Astrocyte (in vitro differentiated cells and primary cell): ENCODE results near the gene ZNF691. TPM values are rescaled to one million over a fixed set of nuclear protein-coding genes. Genes with fewer than 3 reads are reported as not detected.

Experiments
- DNase-seq: peaks from one replicate; pipeline ENCODE4 v3.0.0-alpha.2; 2010; ENCODE audit warnings: low read depth
- FAIRE-seq: peaks from 2 replicates; lab custom pipeline; 2011; peaks lifted over from hg19 to GRCh38; lab: Jason Lieb, UNC
- H2AFZ ChIP-seq: 2 replicates; pipeline ENCODE4 v1.6.0; 2012; ENCODE audit warnings: low read depth, low read length, inconsistent platforms
- H3K27ac ChIP-seq: 2 replicates; pipeline ENCODE4 v1.5.1; 2011; ENCODE audit warnings: low read depth, low read length, inconsistent platforms
- H3K27me3 ChIP-seq: 2 replicates; pipeline ENCODE4 v1.6.0; 2011; ENCODE audit warnings: low read length, inconsistent platforms; ENCODE audit not compliant: insufficient read depth
- H3K36me3 ChIP-seq: 2 replicates; pipeline ENCODE4 v1.5.1; 2011; ENCODE audit warnings: low read length, inconsistent platforms; ENCODE audit not compliant: insufficient read depth
- H3K4me1 ChIP-seq: 2 replicates; pipeline ENCODE4 v1.5.1; 2011; ENCODE audit warnings: low read length, inconsistent platforms; ENCODE audit not compliant: insufficient read depth
- H3K4me2 ChIP-seq: 2 replicates; pipeline ENCODE4 v1.6.0; 2012; ENCODE audit warnings: low read length, inconsistent platforms
- H3K4me3 ChIP-seq: 2 replicates; pipeline ENCODE4 v1.5.1; 2011; ENCODE audit warnings: low read depth, mild to moderate bottlenecking, low read length, inconsistent platforms; ENCODE audit not compliant: insufficient read depth
- H3K79me2 ChIP-seq: 2 replicates; pipeline ENCODE4 v1.6.0; 2012; ENCODE audit warnings: mild to moderate bottlenecking, low read length, inconsistent platforms; ENCODE audit not compliant: insufficient read depth
- H3K9ac ChIP-seq: 2 replicates; pipeline ENCODE4 v1.6.0; 2012; ENCODE audit warnings: mild to moderate bottlenecking, low read length, inconsistent platforms
- H3K9me3 ChIP-seq: 2 replicates; pipeline ENCODE4 v1.5.1; 2012; ENCODE audit warnings: low read depth, mild to moderate bottlenecking, low read length, inconsistent platforms; ENCODE audit not compliant: insufficient read depth
- H4K20me1 ChIP-seq: 2 replicates; pipeline ENCODE4 v1.6.0; 2012; ENCODE audit warnings: low read length, inconsistent platforms; ENCODE audit not compliant: insufficient read depth
- H3K27ac Mint-ChIP-seq: one replicate; pipeline ENCODE4 v1.8.0; 2021; ENCODE audit warnings: mild to moderate bottlenecking, mixed read lengths; ENCODE audit not compliant: unreplicated experiment
- H3K27me3 Mint-ChIP-seq: one replicate; pipeline ENCODE4 v1.8.0; 2021; ENCODE audit warnings: low read depth, mixed read lengths; ENCODE audit not compliant: unreplicated experiment
- H3K36me3 Mint-ChIP-seq: one replicate; pipeline ENCODE4 v1.8.0; 2021; ENCODE audit warnings: low read depth, mixed read lengths; ENCODE audit not compliant: unreplicated experiment
- H3K4me1 Mint-ChIP-seq: one replicate; pipeline ENCODE4 v1.8.0; 2021; ENCODE audit warnings: low read depth, mixed read lengths; ENCODE audit not compliant: unreplicated experiment
- H3K4me3 Mint-ChIP-seq: one replicate; pipeline ENCODE4 v1.8.0; 2021; ENCODE audit warnings: mild to moderate bottlenecking, moderate library complexity, mixed read lengths; ENCODE audit not compliant: unreplicated experiment
- H3K9me3 Mint-ChIP-seq: one replicate; pipeline ENCODE4 v1.8.0; 2021; ENCODE audit warnings: mild to moderate bottlenecking, mixed read lengths; ENCODE audit not compliant: unreplicated experiment
- CTCF ChIP-seq: IDR thresholded peaks from 2 replicates; pipeline ENCODE4 v1.5.1; 2011; ENCODE audit warnings: low read depth, mild to moderate bottlenecking, inconsistent platforms, low read length, moderate library complexity; ENCODE audit not compliant: insufficient read depth
- EZH2 ChIP-seq: IDR thresholded peaks from 2 replicates; pipeline ENCODE4 v1.6.1; 2012; ENCODE audit warnings: mild to moderate bottlenecking, low read length, inconsistent platforms; ENCODE audit not compliant: insufficient read depth
- total RNA-seq: library from RNA; stranded (reverse); gene quantifications from 2 replicates; pipeline ENCODE4 v1.2.1, GENCODE V29; 2021

Gene ZNF691
- total RNA-seq, 1 donor from 2014 or later, result 5.8 TPM

GRCh38 chr1:42880384-42880783 lies 34.0 kb downstream of the ZNF691 start:
- H4K20me1 ChIP-seq, result no peaks in the 10 kb centered on the region
- H3K4me3 ChIP-seq, result no peak overlapping the region
- Mint-ChIP-seq H3K9me3 (no peaks in the 10 kb centered on the region), H3K36me3 (no peaks in the 10 kb centered on the region), H3K4me1 (no peaks in the 10 kb centered on the region), H3K27ac (no peak overlapping the region), H3K4me3 (no peak overlapping the region), H3K27me3 (peaks cover 1% of the 10 kb centered on the region)
- peaks cover 17% of the 10 kb centered on the region for H3K27me3 ChIP-seq
- H3K27ac ChIP-seq, result no peak overlapping the region
- DNase-seq (no peak), FAIRE-seq (no peak)
- no peaks in the 10 kb centered on the region for H3K4me1 ChIP-seq
- H2AFZ ChIP-seq, result no peak overlapping the region
- H3K79me2 ChIP-seq, result no peaks in the 10 kb centered on the region
- TF ChIP-seq CTCF (no peak), EZH2 (no peak)
- no peak overlapping the region for H3K4me2 ChIP-seq
- H3K36me3 ChIP-seq, result no peaks in the 10 kb centered on the region
- H3K9me3 ChIP-seq, result peaks cover 3% of the 10 kb centered on the region
- H3K9ac ChIP-seq, result no peak overlapping the region

DNA sequence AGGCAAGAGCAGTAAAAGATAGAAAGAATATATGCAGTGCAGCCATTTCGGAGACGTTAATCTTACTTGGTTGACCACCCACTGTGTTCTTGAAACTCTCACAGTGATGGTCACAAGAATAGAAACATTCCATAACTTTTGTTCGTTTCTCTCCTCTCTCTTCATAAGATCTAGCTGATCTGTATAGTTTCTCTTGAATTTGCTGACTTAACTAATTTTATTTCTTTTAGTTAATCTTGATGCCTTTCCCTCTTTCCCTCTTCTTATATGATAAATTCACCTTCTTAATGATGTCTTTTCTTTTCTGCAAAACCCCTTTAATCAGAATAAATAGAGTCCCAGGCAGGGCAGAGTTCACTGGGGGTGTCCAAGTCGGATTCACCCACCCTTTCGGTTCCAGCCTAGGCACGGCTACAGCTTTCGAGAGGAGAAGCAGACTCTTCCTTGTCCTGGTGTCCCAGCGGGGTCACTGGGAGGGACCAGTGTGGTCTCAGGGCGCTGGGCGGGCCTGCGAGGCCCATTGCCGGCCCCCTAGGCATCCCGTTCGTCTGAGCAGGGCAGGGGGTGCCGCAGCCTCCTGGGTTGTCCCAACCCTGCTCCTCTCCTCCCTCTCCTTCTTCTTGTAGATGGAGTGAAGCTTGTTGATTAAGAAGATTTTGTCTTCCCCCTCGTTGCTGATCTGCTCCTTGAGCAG lies 39.8 kb downstream of the ZNF691 start:
- H3K36me3 ChIP-seq, result no peaks in the 10 kb centered on the region
- H3K9me3 ChIP-seq, result no peaks in the 10 kb centered on the region
- H3K79me2 ChIP-seq, result no peaks in the 10 kb centered on the region
- no peak for FAIRE-seq
- Mint-ChIP-seq H3K27me3 (peaks cover 12% of the 10 kb centered on the region), H3K27ac (no peak overlapping the region), H3K36me3 (peaks cover 1% of the 10 kb centered on the region), H3K4me1 (no peaks in the 10 kb centered on the region), H3K9me3 (no peaks in the 10 kb centered on the region), H3K4me3 (no peak overlapping the region)
- no peaks in the 10 kb centered on the region for H4K20me1 ChIP-seq
- no peak overlapping the region for H3K4me2 ChIP-seq
- no peaks in the 10 kb centered on the region for H3K4me1 ChIP-seq
- H3K27me3 ChIP-seq, result peaks cover 2% of the 10 kb centered on the region
- DNase-seq, result no peak
- no peak overlapping the region for H3K4me3 ChIP-seq
- no peak overlapping the region for H3K9ac ChIP-seq
- TF ChIP-seq EZH2 (no peak), CTCF (no peak)
- no peak overlapping the region for H3K27ac ChIP-seq
- no peak overlapping the region for H2AFZ ChIP-seq

- TF ChIP-seq EZH2 (no peak), CTCF (no peak)
- Histone ChIP-seq H3K4me3 (no peak overlapping the region), H4K20me1 (no peaks in the 10 kb centered on the region), H3K79me2 (no peaks in the 10 kb centered on the region), H3K27me3 (peaks cover 6% of the 10 kb centered on the region), H3K4me2 (no peak overlapping the region), H3K9me3 (no peaks in the 10 kb centered on the region), H3K4me1 (no peaks in the 10 kb centered on the region), H2AFZ (no peak overlapping the region), H3K36me3 (no peaks in the 10 kb centered on the region), H3K9ac (no peak overlapping the region), H3K27ac (no peak overlapping the region)
- no peak overlapping the region for H3K27ac Mint-ChIP-seq
- no peaks in the 10 kb centered on the region for H3K9me3 Mint-ChIP-seq
- peaks cover 1% of the 10 kb centered on the region for H3K36me3 Mint-ChIP-seq
- H3K4me3 Mint-ChIP-seq, result no peak overlapping the region
- peaks cover 18% of the 10 kb centered on the region for H3K27me3 Mint-ChIP-seq
- no peaks in the 10 kb centered on the region for H3K4me1 Mint-ChIP-seq
- no peak for FAIRE-seq
- DNase-seq, result no peak
Measured at GRCh38 chr1:42886800-42887199, 40.4 kb downstream of the ZNF691 start.
